ENCODE results near the gene ADGRD2.
"Not testable (repeated sequence)": the region's sequence is repeated elsewhere in the genome, so short reads cannot be mapped to it uniquely, and the experiment has no call there.

The ADGRD2 gene

GRCh38 chr9:124450241-124450924 lies at the start of gene ADGRD2:
Gene ADGRD2 (plus strand): TSS chr9:124450451. CDS start chr9:124451667, 1,216 bp downstream.
- DNase-seq (ENCODE audit: extremely low read depth in 1 of 2, low read depth in 1 of 2), result no peak

DNA sequence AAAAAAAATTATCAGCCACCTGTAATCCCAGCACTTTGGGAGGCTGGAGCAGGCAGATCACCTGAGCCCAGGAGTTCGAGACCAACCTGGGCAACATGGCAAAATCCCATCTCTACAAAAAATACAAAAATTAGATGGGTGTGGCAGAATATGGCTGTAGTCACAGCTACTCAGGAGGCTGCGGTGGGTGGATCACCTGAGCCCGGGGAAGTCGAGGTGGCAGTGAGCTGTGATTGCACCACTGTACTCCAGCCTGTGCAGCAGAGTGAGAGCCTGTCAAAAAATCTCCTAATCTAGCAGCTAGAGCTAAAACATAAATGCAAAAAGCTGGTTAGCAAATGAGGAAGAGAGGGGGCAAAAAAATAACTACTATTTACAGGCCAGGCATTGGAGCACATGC lies 47.0 kb upstream of the ADGRD2 start:
- no peak for DNase-seq (ENCODE audit: extremely low read depth in 1 of 2, low read depth in 1 of 2)

GRCh38 chr9:124409410-124409809 lies 40.8 kb upstream of the ADGRD2 start:
- no peak for DNase-seq (ENCODE audit: extremely low read depth in 1 of 2, low read depth in 1 of 2)

GRCh38 chr9:124410321-124410913 lies 39.8 kb upstream of the ADGRD2 start:
- DNase-seq (ENCODE audit: extremely low read depth in 1 of 2, low read depth in 1 of 2), result no peak

DNA sequence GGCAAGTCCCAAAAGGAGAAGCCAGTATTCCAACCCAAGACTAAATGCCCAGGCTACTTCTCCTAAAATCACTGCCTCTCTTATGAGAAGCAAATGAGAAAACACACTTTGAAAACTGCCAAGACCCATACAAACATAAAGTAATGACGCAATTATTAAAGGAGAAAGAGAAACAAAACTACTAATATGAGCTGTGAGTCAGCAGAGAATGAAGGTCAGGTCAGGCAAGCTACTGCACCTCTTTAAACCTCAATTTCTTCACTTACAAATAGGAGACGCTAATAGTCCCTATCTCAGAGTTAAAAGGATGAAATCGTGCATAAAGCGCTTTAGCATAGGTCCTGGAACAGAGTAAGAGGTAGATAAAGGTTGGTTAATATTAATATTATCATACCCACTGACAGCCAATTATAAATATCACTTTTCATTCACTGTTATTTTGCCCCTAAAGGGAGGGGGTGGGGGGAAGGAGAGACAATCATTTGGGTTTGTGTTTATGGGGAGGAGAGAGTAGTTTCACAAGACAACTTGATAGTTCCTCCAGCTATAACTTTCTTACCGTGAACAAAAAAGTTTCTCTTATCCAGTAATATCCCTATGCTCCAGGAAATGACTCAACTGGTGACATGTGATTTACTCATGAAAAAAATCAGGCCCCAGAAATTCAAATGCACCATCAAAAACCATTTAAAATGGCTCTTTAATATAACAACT lies 38.6 kb upstream of the ADGRD2 start:
- no peak for DNase-seq (ENCODE audit: extremely low read depth in 1 of 2, low read depth in 1 of 2)

- DNase-seq (ENCODE audit: extremely low read depth in 1 of 2, low read depth in 1 of 2), result no peak
These were observed 38.0 kb upstream of the ADGRD2 start for GRCh38 chr9:124412228-124412575.

GRCh38 chr9:124414612-124415011 lies 35.6 kb upstream of the ADGRD2 start:
- no peak for DNase-seq (ENCODE audit: extremely low read depth in 1 of 2, low read depth in 1 of 2)

- peak; percentile 93 to 94 for DNase-seq (ENCODE audit: extremely low read depth in 1 of 2, low read depth in 1 of 2)
These were observed 35.0 kb upstream of the ADGRD2 start, which contains the start of gene PSMB7 for GRCh38 chr9:124415102-124415851. Gene PSMB7 (minus strand): TSS chr9:124415442. CDS start chr9:124415425, 17 bp downstream.

DNA sequence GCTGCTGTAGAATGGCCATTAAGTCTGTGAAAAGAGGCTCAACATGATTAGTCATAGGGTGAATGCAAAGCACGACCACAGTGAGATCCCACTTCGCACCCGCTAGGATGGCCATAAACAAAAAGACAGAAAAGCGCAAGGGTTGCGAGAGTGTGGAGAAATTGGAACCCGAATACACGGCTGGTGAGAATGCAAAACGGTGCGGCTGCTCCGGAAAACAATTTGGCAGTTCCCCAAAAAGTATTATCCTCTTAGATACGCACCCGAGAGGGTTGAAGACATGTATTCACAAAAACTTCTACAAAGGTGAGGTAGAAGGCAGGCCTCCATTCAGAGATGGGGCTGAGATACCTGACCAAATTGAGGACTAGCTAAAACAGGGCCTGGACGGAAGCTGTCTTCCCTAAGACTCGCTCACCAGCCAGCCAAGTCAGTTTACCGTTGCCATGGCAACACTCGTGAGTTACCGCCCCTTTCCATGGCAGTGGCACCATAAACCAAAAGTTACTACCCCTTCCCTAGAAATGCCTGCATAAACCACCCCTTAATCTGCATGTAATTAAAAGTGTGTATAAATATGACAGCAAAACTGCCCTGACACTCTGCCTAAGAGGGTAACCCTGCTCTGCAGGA lies 34.3 kb upstream of the ADGRD2 start:
- no peak for DNase-seq (ENCODE audit: extremely low read depth in 1 of 2, low read depth in 1 of 2)

GRCh38 chr9:124419832-124420489 lies 30.3 kb upstream of the ADGRD2 start:
- DNase-seq (ENCODE audit: extremely low read depth in 1 of 2, low read depth in 1 of 2), result no peak

DNA sequence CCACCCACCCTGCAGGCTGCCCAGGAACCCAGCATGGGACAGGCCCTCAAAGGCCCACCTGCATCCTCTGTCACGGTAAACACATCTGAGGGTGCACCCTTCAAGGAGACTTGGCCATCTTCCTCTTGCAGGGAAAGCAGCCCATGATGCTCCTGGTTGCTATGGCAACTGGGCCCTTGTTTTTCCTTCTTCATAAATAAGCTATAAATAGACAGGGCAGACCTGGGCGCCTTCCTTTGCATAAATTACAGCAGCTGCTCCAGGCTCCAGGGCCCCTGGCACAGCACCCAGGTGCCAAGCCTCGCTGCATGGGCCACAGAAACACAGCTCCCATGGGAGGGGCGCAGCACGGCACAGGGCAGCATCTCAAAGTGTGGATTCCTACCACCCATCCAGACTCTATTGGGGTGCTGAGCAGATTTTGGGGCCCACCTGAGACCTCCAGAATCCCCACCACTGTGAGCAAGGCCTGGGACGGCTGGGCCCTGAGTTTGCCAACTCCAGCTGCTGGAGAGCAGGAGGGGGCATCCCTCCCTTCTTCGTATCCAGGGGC lies 29.2 kb upstream of the ADGRD2 start:
- DNase-seq (ENCODE audit: extremely low read depth in 1 of 2, low read depth in 1 of 2), result no peak

DNA sequence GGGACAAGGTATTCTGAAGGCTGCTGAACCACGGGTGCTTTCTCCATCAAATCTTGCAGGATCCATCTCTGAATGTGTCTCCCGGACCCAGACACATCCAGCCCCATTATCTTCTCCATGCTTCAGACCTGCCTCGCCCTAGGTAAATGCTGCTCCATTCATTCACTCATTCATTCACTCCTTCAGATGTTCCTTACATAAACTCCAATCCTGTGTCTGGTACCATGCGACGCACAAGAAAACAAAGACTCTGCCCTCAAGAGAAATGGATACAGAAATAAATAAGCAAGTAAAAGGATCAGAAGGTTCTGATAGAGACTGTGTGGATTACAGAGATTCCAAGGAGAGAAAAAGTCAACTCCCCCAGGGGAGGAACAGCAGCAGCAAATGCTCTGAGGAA lies 27.1 kb upstream of the ADGRD2 start:
- DNase-seq (ENCODE audit: extremely low read depth in 1 of 2, low read depth in 1 of 2), result no peak

- no peak for DNase-seq (ENCODE audit: extremely low read depth in 1 of 2, low read depth in 1 of 2)
These were observed 26.7 kb upstream of the ADGRD2 start for GRCh38 chr9:124423591-124423990.

DNA sequence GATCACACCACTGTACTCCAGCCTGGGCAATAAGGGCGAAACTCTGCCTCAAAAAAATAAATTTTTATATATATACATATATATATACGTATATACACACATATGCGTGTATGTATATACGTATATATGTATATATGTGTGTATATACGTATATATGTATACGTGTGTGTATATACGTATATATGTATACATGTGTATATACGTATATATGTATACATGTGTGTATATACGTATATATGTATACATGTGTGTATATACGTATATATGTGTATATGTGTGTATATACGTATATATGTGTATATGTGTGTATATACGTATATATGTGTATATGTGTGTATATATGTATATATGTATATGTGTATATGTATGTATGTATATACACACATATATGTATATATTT lies 24.5 kb upstream of the ADGRD2 start:
- DNase-seq (ENCODE audit: extremely low read depth in 1 of 2, low read depth in 1 of 2), result not testable (repeated sequence)

- DNase-seq (ENCODE audit: extremely low read depth in 1 of 2, low read depth in 1 of 2), result no peak
These were observed 23.9 kb upstream of the ADGRD2 start for GRCh38 chr9:124426361-124426760.

- DNase-seq (ENCODE audit: extremely low read depth in 1 of 2, low read depth in 1 of 2), result no peak
These were observed 23.0 kb upstream of the ADGRD2 start for GRCh38 chr9:124427281-124427680.

- DNase-seq (ENCODE audit: extremely low read depth in 1 of 2, low read depth in 1 of 2), result no peak
These were observed 21.3 kb upstream of the ADGRD2 start for GRCh38 chr9:124428751-124429529.

DNA sequence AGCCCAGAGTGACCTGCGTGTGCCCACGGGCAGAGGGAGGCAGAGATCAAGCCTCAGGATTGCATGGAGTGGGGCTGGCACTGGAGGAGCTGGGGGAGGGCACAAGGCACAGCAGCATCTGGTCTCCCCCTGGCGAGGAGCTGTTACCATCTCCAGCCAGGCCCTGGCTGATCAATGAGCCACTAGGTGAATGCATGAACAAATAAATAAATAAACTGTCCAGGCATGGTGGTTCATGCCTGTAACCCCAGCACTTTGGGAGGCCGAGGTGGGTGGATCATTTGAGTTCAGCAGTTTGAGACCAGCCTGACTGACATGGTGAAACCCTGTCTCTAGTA lies 20.8 kb upstream of the ADGRD2 start:
- no peak for DNase-seq (ENCODE audit: extremely low read depth in 1 of 2, low read depth in 1 of 2)

DNA sequence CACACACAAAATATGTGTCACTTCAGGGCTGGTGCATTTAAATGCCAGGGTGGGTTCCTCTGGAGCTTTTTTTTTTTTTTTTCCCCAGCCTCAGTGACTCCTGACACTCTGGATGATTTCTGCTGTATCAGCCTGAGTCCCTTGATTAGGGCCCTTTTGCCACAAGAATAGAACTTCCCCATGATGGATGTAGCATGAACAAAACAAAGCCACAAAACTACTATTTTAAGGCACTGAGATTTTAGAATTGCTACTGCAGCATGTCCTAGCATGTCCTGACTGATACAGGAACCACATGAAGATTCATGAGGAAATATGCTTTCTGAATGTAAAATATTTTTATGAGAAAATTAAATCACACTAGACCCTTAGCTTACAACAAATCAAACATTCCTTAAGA lies 13.9 kb upstream of the ADGRD2 start:
- no peak for DNase-seq (ENCODE audit: extremely low read depth in 1 of 2, low read depth in 1 of 2)
